Pancreas (tissue), 10 donors: ENCODE data around the gene OR11A1. TPM values are rescaled to one million over a fixed set of nuclear protein-coding genes. Genes with fewer than 3 reads are reported as not detected.

ENCODE experiments used
- ATAC-seq, 4 donors: fragments of 200-7000 bp; cut with Tn5 transposase; one replicate each; pipeline versions ENCODE4 v1.8.0 to v1.9.1; 2020; ENCODE audit warnings: mild to moderate bottlenecking in 4 of 4, moderate library complexity in 4 of 4
- DNase-seq, 6 donors: peaks; one replicate each; pipeline ENCODE4 v3.0.0-alpha.2; 2020
- FAIRE-seq: peaks from 2 replicates; lab custom pipeline; 2012; peaks lifted over from hg19 to GRCh38; lab: Jason Lieb, UNC
- H3K27ac ChIP-seq, 4 donors: fragments of 200-600 bp; sonication (generic); 1 replicate in 3 of 4; 2 replicates in 1 of 4; pipeline versions ENCODE4 v1.5.0 to v1.8.0; 2020
- H3K27me3 ChIP-seq, 4 donors: fragments of 200-600 bp; one replicate each; pipeline ENCODE4 v1.8.0; 2021
- H3K36me3 ChIP-seq, 3 donors: fragments of 200-600 bp; sonication (generic) in 1 of 3; one replicate each; pipeline versions ENCODE4 v1.5.0 to v1.8.0; 2020 to 2021
- H3K4me1 ChIP-seq, 3 donors: fragments of 200-600 bp; one replicate each; pipeline ENCODE4 v1.8.0; 2021
- H3K4me3 ChIP-seq, 4 donors: fragments of 200-600 bp; sonication (generic) in 2 of 4; one replicate each; pipeline versions ENCODE4 v1.5.0 to v1.8.0; 2020 to 2021
- H3K9me3 ChIP-seq, 4 donors: fragments of 200-600 bp; one replicate each; pipeline ENCODE4 v1.8.0; 2021
- CTCF ChIP-seq, 4 donors: fragments of 200-600 bp; sonication (generic) in 3 of 4; IDR thresholded peaks; one replicate each; pipeline versions ENCODE4 v1.5.0 to v1.8.0; 2021; ENCODE audit warnings: antibody characterized with exemption in 4 of 4
- WGBS, 2 donors: extraction: QIAGEN DNeasy Blood & Tissue Kit; methylation state at CpG; one replicate each; pipeline ENCODE4 v1.1.7; 2013; 5-methylcytosine and 5-hydroxymethylcytosine counted together
- intact Hi-C, 3 donors: fragments of 100-400 bp; cut with DNase I; formaldehyde crosslinking; loops; one replicate each; pipeline versions ENCODE4 v1.11.1 to v1.14.2; 2022
- polyA plus RNA-seq, 2 donors: library from polyadenylated mRNA; stranded (reverse); fragments of 200-250 nt; gene quantifications; one replicate each; pipeline ENCODE4 v1.2.3, GENCODE V29; 2013
- total RNA-seq, 6 donors: library from RNA; stranded (reverse); fragmentation: NEBNext Ultra II Directional in 4 of 6; extraction: Animal tissue kit (Norgen Biotek cat#: 25700) in 4 of 6; gene quantifications; one replicate each; pipeline versions ENCODE4 v1.2.1 to v1.2.4, GENCODE V29; 2021 to 2023
- donor health status: healthy with polysubstance abuse.
- donor health status: DM: no; HTN: no; CAD: no; lungs with moderate emphysema.
- donor health status: DM: no; HTN: no; CAD: no.
- donor health status: control.
- donor health status: control.
- donor health status: Bipolar disorder and iron deficiency.
- donor health status: DM: yes; HTN: yes; CAD: no.
- donor health status: DM: no; HTN: no; CAD: no.
- donor health status: DM: no; HTN: no; CAD: no.
- donor health status: DM: yes; HTN: yes; CAD: no.

Gene OR11A1
- total and polyA plus RNA-seq, 8 donors, result not detected

GRCh38 chr6:29486577-29486976, 29.7 kb upstream of the OR11A1 start:
- Histone ChIP-seq H3K9me3 (no peaks in the 10 kb centered on the region), H3K4me1 (no peaks in the 10 kb centered on the region), H3K4me3 (no peak overlapping the region), H3K36me3 (no peaks in the 10 kb centered on the region), H3K27ac (no peak overlapping the region), H3K27me3 (no peaks in the 10 kb centered on the region)
- intact Hi-C loops, result no loop called here
- no peak for TF ChIP-seq CTCF (IDR thresholded peaks at IDR 0.05)
- DNase-seq, result no peak
- no peak for ATAC-seq
- no peak for FAIRE-seq
- WGBS, 2 donors, result 35 to 64% methylated on average over 4 of the region's 4 CpGs

GRCh38 chr6:29483735-29484134, 26.9 kb upstream of the OR11A1 start:
- no peaks in the 10 kb centered on the region for H3K4me1 ChIP-seq
- H3K9me3 ChIP-seq, result no peaks in the 10 kb centered on the region
- ATAC-seq, result peak in 1 of 4 donors; percentile 29
- no peaks in the 10 kb centered on the region for H3K36me3 ChIP-seq
- H3K27ac ChIP-seq, result no peak overlapping the region
- DNase-seq, result no peak
- no peak overlapping the region for H3K4me3 ChIP-seq
- intact Hi-C loops, result no loop called here
- 24 to 25% methylated on average over 1 of the region's 1 CpG for WGBS, 2 donors
- H3K27me3 ChIP-seq, result no peaks in the 10 kb centered on the region
- FAIRE-seq, result no peak
- no peak for TF ChIP-seq CTCF (IDR thresholded peaks at IDR 0.05)

GRCh38 chr6:29483186-29483585, 26.3 kb upstream of the OR11A1 start:
- ATAC-seq, result no peak
- H3K27ac ChIP-seq, result no peak overlapping the region
- no peaks in the 10 kb centered on the region for H3K9me3 ChIP-seq
- no peaks in the 10 kb centered on the region for H3K36me3 ChIP-seq
- no peak overlapping the region for H3K4me3 ChIP-seq
- H3K4me1 ChIP-seq, result no peaks in the 10 kb centered on the region
- no peak for DNase-seq
- 74 to 87% methylated on average over 3 of the region's 3 CpGs for WGBS, 2 donors
- H3K27me3 ChIP-seq, result no peaks in the 10 kb centered on the region
- intact Hi-C loops, result no loop called here
- TF ChIP-seq CTCF (IDR thresholded peaks at IDR 0.05), result no peak
- FAIRE-seq, result no peak

GRCh38 chr6:29479560-29479959, 22.7 kb upstream of the OR11A1 start:
- Histone ChIP-seq H3K36me3 (no peaks in the 10 kb centered on the region), H3K4me3 (no peak overlapping the region), H3K27ac (no peak overlapping the region), H3K9me3 (no peaks in the 10 kb centered on the region), H3K27me3 (no peaks in the 10 kb centered on the region), H3K4me1 (no peaks in the 10 kb centered on the region)
- intact Hi-C loops, result no loop called here
- FAIRE-seq (no peak), ATAC-seq (no peak), DNase-seq (no peak)
- no peak for TF ChIP-seq CTCF (IDR thresholded peaks at IDR 0.05)
- 66 to 74% methylated on average over 2 of the region's 2 CpGs for WGBS, 2 donors

GRCh38 chr6:29478740-29479139, 21.9 kb upstream of the OR11A1 start:
- intact Hi-C loops, result no loop called here
- Histone ChIP-seq H3K9me3 (no peaks in the 10 kb centered on the region), H3K27me3 (no peaks in the 10 kb centered on the region), H3K36me3 (no peaks in the 10 kb centered on the region), H3K4me3 (no peak overlapping the region), H3K4me1 (no peaks in the 10 kb centered on the region), H3K27ac (no peak overlapping the region)
- no peak for DNase-seq
- TF ChIP-seq CTCF (IDR thresholded peaks at IDR 0.05), result no peak
- ATAC-seq, result no peak
- no peak for FAIRE-seq
- WGBS, 2 donors, result 72 to 79% methylated on average over 5 of the region's 5 CpGs
